HG03565 (cell line): ENCODE results near the gene AIP.

Experiments
- ATAC-seq: cut with Tn5 transposase; IDR thresholded peaks from one replicate; pipeline ENCODE4 v1.9.1; 2021; ENCODE audit warnings: mild to moderate bottlenecking, moderate library complexity; ENCODE audit not compliant: unreplicated experiment

Gene AIP

GRCh38 chr11:67482827-67483798, at the start of gene AIP:
Gene AIP, plus strand, starts transcription at chr11:67483026. Its CDS starts 133 bp downstream, at chr11:67483159.
- ATAC-seq: peak; percentile 53

- no peak for ATAC-seq
These were observed 49.1 kb upstream of the AIP start for GRCh38 chr11:67433536-67434394.

GRCh38 chr11:67434395-67434881, 48.4 kb upstream of the AIP start:
- no peak for ATAC-seq

- no peak for ATAC-seq
These were observed 47.6 kb upstream of the AIP start for GRCh38 chr11:67435031-67435726.

GRCh38 chr11:67435727-67436458, 46.9 kb upstream of the AIP start:
- no peak for ATAC-seq

GRCh38 chr11:67436459-67437081, 46.3 kb upstream of the AIP start:
- ATAC-seq: no peak

GRCh38 chr11:67437082-67437808, 45.6 kb upstream of the AIP start, which contains the start of gene PTPRCAP:
Gene PTPRCAP, minus strand, starts transcription at chr11:67437682. Its CDS starts 63 bp downstream, at chr11:67437619.
- ATAC-seq: no peak

- no peak for ATAC-seq
These were observed 45.0 kb upstream of the AIP start for GRCh38 chr11:67437809-67438157.

GRCh38 chr11:67438158-67438902, 44.5 kb upstream of the AIP start:
- no peak for ATAC-seq

- no peak for ATAC-seq
These were observed 43.3 kb upstream of the AIP start for GRCh38 chr11:67439321-67440228.

GRCh38 chr11:67440229-67441097, 42.4 kb upstream of the AIP start:
- ATAC-seq: no peak

GRCh38 chr11:67441098-67441563, 41.7 kb upstream of the AIP start:
- ATAC-seq: no peak

GRCh38 chr11:67441731-67442351, 41.0 kb upstream of the AIP start:
- no peak for ATAC-seq

- no peak for ATAC-seq
These were observed 40.1 kb upstream of the AIP start for GRCh38 chr11:67442504-67443404.

- no peak for ATAC-seq
These were observed 37.3 kb upstream of the AIP start for GRCh38 chr11:67445515-67445914.
